ENCODE data around the gene SH3BGRL2.

The SH3BGRL2 gene

GRCh38 chr6:79600313-79600712 is 30.8 kb upstream of the SH3BGRL2 start:
- WGBS (ENCODE audit: insufficient coverage), result 97% methylated on average over 3 of the region's 3 CpGs
- H3K27me3 ChIP-seq (replicated peaks in 2 of 5; ENCODE audit: control insufficient read depth in 4 of 5, insufficient read depth in 5 of 5, low read length in 4 of 5), result no peaks in the 10 kb centered on the region
- H3K4me3 ChIP-seq (ENCODE audit: control insufficient read depth in 1 of 7, extremely low read depth in 1 of 7, insufficient read depth in 4 of 7, low read depth in 2 of 7, low read length in 6 of 7), result no peak overlapping the region
- ChIA-PET CTCF (interaction anchor here (1.1 to 1.9 kb wide), 2 partner anchors 10 to 72 kb away, joined by 3 to 4 read pairs; no protein-coding TSS in a partner anchor), POLR2A (no interaction called here)
- no peaks in the 10 kb centered on the region for H3K4me1 ChIP-seq (ENCODE audit: control extremely low read depth in 1 of 4, control insufficient read depth in 4 of 4, insufficient read depth in 4 of 4, low read length in 3 of 4)
- H3K27ac ChIP-seq (ENCODE audit: insufficient read depth in 1 of 2, low read depth in 1 of 2, low read length in 2 of 2, poor library complexity in 1 of 2, severe bottlenecking in 2 of 2), result no peak overlapping the region
- no peak for DNase-seq
- H3K9me3 ChIP-seq (ENCODE audit: control extremely low read depth in 1 of 5, control insufficient read depth in 4 of 5, insufficient read depth in 2 of 5, low read depth in 1 of 5, low read length in 4 of 5), result no peaks in the 10 kb centered on the region
- no peaks in the 10 kb centered on the region for H3K36me3 ChIP-seq (ENCODE audit: control insufficient read depth in 4 of 4, insufficient read depth in 4 of 4, low read length in 3 of 4)

GRCh38 chr6:79600812-79601609 is 30.1 kb upstream of the SH3BGRL2 start:
- ChIA-PET POLR2A (no interaction called here), CTCF (interaction anchor here (1.1 to 1.9 kb wide), 2 partner anchors 9 to 72 kb away, joined by 3 to 4 read pairs; no protein-coding TSS in a partner anchor)
- no peaks in the 10 kb centered on the region for H3K27me3 ChIP-seq (replicated peaks in 2 of 5; ENCODE audit: control insufficient read depth in 4 of 5, insufficient read depth in 5 of 5, low read length in 4 of 5)
- H3K4me3 ChIP-seq (ENCODE audit: control insufficient read depth in 1 of 7, extremely low read depth in 1 of 7, insufficient read depth in 4 of 7, low read depth in 2 of 7, low read length in 6 of 7), result no peak overlapping the region
- no peaks in the 10 kb centered on the region for H3K36me3 ChIP-seq (ENCODE audit: control insufficient read depth in 4 of 4, insufficient read depth in 4 of 4, low read length in 3 of 4)
- H3K27ac ChIP-seq (ENCODE audit: insufficient read depth in 1 of 2, low read depth in 1 of 2, low read length in 2 of 2, poor library complexity in 1 of 2, severe bottlenecking in 2 of 2), result no peak overlapping the region
- H3K9me3 ChIP-seq (ENCODE audit: control extremely low read depth in 1 of 5, control insufficient read depth in 4 of 5, insufficient read depth in 2 of 5, low read depth in 1 of 5, low read length in 4 of 5), result no peaks in the 10 kb centered on the region
- DNase-seq, result no peak
- 100% methylated on average over 1 of the region's 3 CpGs for WGBS (ENCODE audit: insufficient coverage)
- no peaks in the 10 kb centered on the region for H3K4me1 ChIP-seq (ENCODE audit: control extremely low read depth in 1 of 4, control insufficient read depth in 4 of 4, insufficient read depth in 4 of 4, low read length in 3 of 4)

GRCh38 chr6:79602859-79603258 is 28.3 kb upstream of the SH3BGRL2 start:
- H3K9me3 ChIP-seq (ENCODE audit: control extremely low read depth in 1 of 5, control insufficient read depth in 4 of 5, insufficient read depth in 2 of 5, low read depth in 1 of 5, low read length in 4 of 5), result no peaks in the 10 kb centered on the region
- POLR2A ChIA-PET, result no interaction called here
- no peaks in the 10 kb centered on the region for H3K36me3 ChIP-seq (ENCODE audit: control insufficient read depth in 4 of 4, insufficient read depth in 4 of 4, low read length in 3 of 4)
- H3K4me1 ChIP-seq (ENCODE audit: control extremely low read depth in 1 of 4, control insufficient read depth in 4 of 4, insufficient read depth in 4 of 4, low read length in 3 of 4), result no peaks in the 10 kb centered on the region
- CTCF ChIA-PET, result no interaction called here
- no peaks in the 10 kb centered on the region for H3K27me3 ChIP-seq (replicated peaks in 2 of 5; ENCODE audit: control insufficient read depth in 4 of 5, insufficient read depth in 5 of 5, low read length in 4 of 5)
- H3K4me3 ChIP-seq (ENCODE audit: control insufficient read depth in 1 of 7, extremely low read depth in 1 of 7, insufficient read depth in 4 of 7, low read depth in 2 of 7, low read length in 6 of 7), result no peak overlapping the region
- no peak overlapping the region for H3K27ac ChIP-seq (ENCODE audit: insufficient read depth in 1 of 2, low read depth in 1 of 2, low read length in 2 of 2, poor library complexity in 1 of 2, severe bottlenecking in 2 of 2)
- no peak for DNase-seq

GRCh38 chr6:79604583-79605037 is 26.5 kb upstream of the SH3BGRL2 start:
- DNase-seq, result peak; percentile 16 to 80 (median 63)
- no peaks in the 10 kb centered on the region for H3K36me3 ChIP-seq (ENCODE audit: control insufficient read depth in 4 of 4, insufficient read depth in 4 of 4, low read length in 3 of 4)
- H3K9me3 ChIP-seq (ENCODE audit: control extremely low read depth in 1 of 5, control insufficient read depth in 4 of 5, insufficient read depth in 2 of 5, low read depth in 1 of 5, low read length in 4 of 5), result no peaks in the 10 kb centered on the region
- no peak overlapping the region for H3K27ac ChIP-seq (ENCODE audit: insufficient read depth in 1 of 2, low read depth in 1 of 2, low read length in 2 of 2, poor library complexity in 1 of 2, severe bottlenecking in 2 of 2)
- 88% methylated on average over 3 of the region's 4 CpGs for WGBS (ENCODE audit: insufficient coverage)
- H3K4me3 ChIP-seq (ENCODE audit: control insufficient read depth in 1 of 7, extremely low read depth in 1 of 7, insufficient read depth in 4 of 7, low read depth in 2 of 7, low read length in 6 of 7), result no peak overlapping the region
- no peaks in the 10 kb centered on the region for H3K27me3 ChIP-seq (replicated peaks in 2 of 5; ENCODE audit: control insufficient read depth in 4 of 5, insufficient read depth in 5 of 5, low read length in 4 of 5)
- ChIA-PET CTCF (no interaction called here), POLR2A (no interaction called here)
- H3K4me1 ChIP-seq (ENCODE audit: control extremely low read depth in 1 of 4, control insufficient read depth in 4 of 4, insufficient read depth in 4 of 4, low read length in 3 of 4), result no peaks in the 10 kb centered on the region

GRCh38 chr6:79605061-79605460 is 26.1 kb upstream of the SH3BGRL2 start:
- H3K4me3 ChIP-seq (ENCODE audit: control insufficient read depth in 1 of 7, extremely low read depth in 1 of 7, insufficient read depth in 4 of 7, low read depth in 2 of 7, low read length in 6 of 7), result no peak overlapping the region
- peak in 2 of 3 donors; percentile 11 to 34 for DNase-seq
- no peaks in the 10 kb centered on the region for H3K27me3 ChIP-seq (replicated peaks in 2 of 5; ENCODE audit: control insufficient read depth in 4 of 5, insufficient read depth in 5 of 5, low read length in 4 of 5)
- ChIA-PET CTCF (no interaction called here), POLR2A (no interaction called here)
- H3K27ac ChIP-seq (ENCODE audit: insufficient read depth in 1 of 2, low read depth in 1 of 2, low read length in 2 of 2, poor library complexity in 1 of 2, severe bottlenecking in 2 of 2), result no peak overlapping the region
- WGBS (ENCODE audit: insufficient coverage), result 95% methylated on average over 3 of the region's 3 CpGs
- no peaks in the 10 kb centered on the region for H3K36me3 ChIP-seq (ENCODE audit: control insufficient read depth in 4 of 4, insufficient read depth in 4 of 4, low read length in 3 of 4)
- no peaks in the 10 kb centered on the region for H3K9me3 ChIP-seq (ENCODE audit: control extremely low read depth in 1 of 5, control insufficient read depth in 4 of 5, insufficient read depth in 2 of 5, low read depth in 1 of 5, low read length in 4 of 5)
- H3K4me1 ChIP-seq (ENCODE audit: control extremely low read depth in 1 of 4, control insufficient read depth in 4 of 4, insufficient read depth in 4 of 4, low read length in 3 of 4), result no peaks in the 10 kb centered on the region

GRCh38 chr6:79605968-79606764 is 25.0 kb upstream of the SH3BGRL2 start:
- H3K36me3 ChIP-seq (ENCODE audit: control insufficient read depth in 4 of 4, insufficient read depth in 4 of 4, low read length in 3 of 4), result no peaks in the 10 kb centered on the region
- no peaks in the 10 kb centered on the region for H3K9me3 ChIP-seq (ENCODE audit: control extremely low read depth in 1 of 5, control insufficient read depth in 4 of 5, insufficient read depth in 2 of 5, low read depth in 1 of 5, low read length in 4 of 5)
- no peak overlapping the region for H3K4me3 ChIP-seq (ENCODE audit: control insufficient read depth in 1 of 7, extremely low read depth in 1 of 7, insufficient read depth in 4 of 7, low read depth in 2 of 7, low read length in 6 of 7)
- 100% methylated on average over 1 of the region's 4 CpGs for WGBS (ENCODE audit: insufficient coverage)
- CTCF ChIA-PET, result no interaction called here
- no peaks in the 10 kb centered on the region for H3K4me1 ChIP-seq (ENCODE audit: control extremely low read depth in 1 of 4, control insufficient read depth in 4 of 4, insufficient read depth in 4 of 4, low read length in 3 of 4)
- H3K27me3 ChIP-seq (replicated peaks in 2 of 5; ENCODE audit: control insufficient read depth in 4 of 5, insufficient read depth in 5 of 5, low read length in 4 of 5), result no peaks in the 10 kb centered on the region
- POLR2A ChIA-PET, result no interaction called here
- no peak for DNase-seq
- no peak overlapping the region for H3K27ac ChIP-seq (ENCODE audit: insufficient read depth in 1 of 2, low read depth in 1 of 2, low read length in 2 of 2, poor library complexity in 1 of 2, severe bottlenecking in 2 of 2)

GRCh38 chr6:79607000-79607399 is 24.1 kb upstream of the SH3BGRL2 start:
- CTCF ChIA-PET, result no interaction called here
- Histone ChIP-seq H3K4me3 (ENCODE audit: control insufficient read depth in 1 of 7, extremely low read depth in 1 of 7, insufficient read depth in 4 of 7, low read depth in 2 of 7, low read length in 6 of 7) (no peak overlapping the region), H3K27ac (ENCODE audit: insufficient read depth in 1 of 2, low read depth in 1 of 2, low read length in 2 of 2, poor library complexity in 1 of 2, severe bottlenecking in 2 of 2) (no peak overlapping the region), H3K4me1 (ENCODE audit: control extremely low read depth in 1 of 4, control insufficient read depth in 4 of 4, insufficient read depth in 4 of 4, low read length in 3 of 4) (no peaks in the 10 kb centered on the region), H3K36me3 (ENCODE audit: control insufficient read depth in 4 of 4, insufficient read depth in 4 of 4, low read length in 3 of 4) (no peaks in the 10 kb centered on the region), H3K9me3 (ENCODE audit: control extremely low read depth in 1 of 5, control insufficient read depth in 4 of 5, insufficient read depth in 2 of 5, low read depth in 1 of 5, low read length in 4 of 5) (no peaks in the 10 kb centered on the region), H3K27me3 (replicated peaks in 2 of 5; ENCODE audit: control insufficient read depth in 4 of 5, insufficient read depth in 5 of 5, low read length in 4 of 5) (no peaks in the 10 kb centered on the region)
- no peak for DNase-seq
- no CpG with 5 or more reads among the region's 3 CpGs for WGBS (ENCODE audit: insufficient coverage)
- POLR2A ChIA-PET, result no interaction called here
